Measurements from ENCODE around the gene RHCG.

DNA sequence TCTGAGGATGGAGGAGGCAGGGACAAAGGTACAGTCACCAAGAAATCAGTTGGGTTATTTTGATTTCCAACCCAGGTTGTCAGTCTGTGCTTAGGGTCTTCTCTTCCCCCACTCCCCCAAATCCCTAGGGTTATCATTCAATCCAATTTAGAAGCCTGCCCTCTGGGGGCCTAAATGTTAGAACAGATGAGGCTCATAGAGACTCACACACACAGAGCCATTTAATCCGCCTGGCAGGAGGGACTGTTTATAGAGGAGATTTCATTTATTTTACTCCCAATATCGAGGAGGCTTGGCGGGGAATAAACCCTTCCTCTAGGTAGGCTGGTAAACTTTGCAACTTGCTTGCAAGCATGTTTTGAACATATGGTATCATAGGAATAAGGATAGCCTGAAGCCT lies 52.8 kb downstream of the RHCG start:
- TF ChIP-seq, protein P1, sequence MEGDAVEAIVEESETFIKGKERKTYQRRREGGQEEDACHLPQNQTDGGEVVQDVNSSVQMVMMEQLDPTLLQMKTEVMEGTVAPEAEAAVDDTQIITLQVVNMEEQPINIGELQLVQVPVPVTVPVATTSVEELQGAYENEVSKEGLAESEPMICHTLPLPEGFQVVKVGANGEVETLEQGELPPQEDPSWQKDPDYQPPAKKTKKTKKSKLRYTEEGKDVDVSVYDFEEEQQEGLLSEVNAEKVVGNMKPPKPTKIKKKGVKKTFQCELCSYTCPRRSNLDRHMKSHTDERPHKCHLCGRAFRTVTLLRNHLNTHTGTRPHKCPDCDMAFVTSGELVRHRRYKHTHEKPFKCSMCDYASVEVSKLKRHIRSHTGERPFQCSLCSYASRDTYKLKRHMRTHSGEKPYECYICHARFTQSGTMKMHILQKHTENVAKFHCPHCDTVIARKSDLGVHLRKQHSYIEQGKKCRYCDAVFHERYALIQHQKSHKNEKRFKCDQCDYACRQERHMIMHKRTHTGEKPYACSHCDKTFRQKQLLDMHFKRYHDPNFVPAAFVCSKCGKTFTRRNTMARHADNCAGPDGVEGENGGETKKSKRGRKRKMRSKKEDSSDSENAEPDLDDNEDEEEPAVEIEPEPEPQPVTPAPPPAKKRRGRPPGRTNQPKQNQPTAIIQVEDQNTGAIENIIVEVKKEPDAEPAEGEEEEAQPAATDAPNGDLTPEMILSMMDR (IDR thresholded peaks at IDR 0.05) = no peak
- no peak for TF ChIP-seq POLR2AphosphoS5 (IDR thresholded peaks at IDR 0.05; ENCODE audit: low read depth, low read length)
- TF ChIP-seq, protein P2, sequence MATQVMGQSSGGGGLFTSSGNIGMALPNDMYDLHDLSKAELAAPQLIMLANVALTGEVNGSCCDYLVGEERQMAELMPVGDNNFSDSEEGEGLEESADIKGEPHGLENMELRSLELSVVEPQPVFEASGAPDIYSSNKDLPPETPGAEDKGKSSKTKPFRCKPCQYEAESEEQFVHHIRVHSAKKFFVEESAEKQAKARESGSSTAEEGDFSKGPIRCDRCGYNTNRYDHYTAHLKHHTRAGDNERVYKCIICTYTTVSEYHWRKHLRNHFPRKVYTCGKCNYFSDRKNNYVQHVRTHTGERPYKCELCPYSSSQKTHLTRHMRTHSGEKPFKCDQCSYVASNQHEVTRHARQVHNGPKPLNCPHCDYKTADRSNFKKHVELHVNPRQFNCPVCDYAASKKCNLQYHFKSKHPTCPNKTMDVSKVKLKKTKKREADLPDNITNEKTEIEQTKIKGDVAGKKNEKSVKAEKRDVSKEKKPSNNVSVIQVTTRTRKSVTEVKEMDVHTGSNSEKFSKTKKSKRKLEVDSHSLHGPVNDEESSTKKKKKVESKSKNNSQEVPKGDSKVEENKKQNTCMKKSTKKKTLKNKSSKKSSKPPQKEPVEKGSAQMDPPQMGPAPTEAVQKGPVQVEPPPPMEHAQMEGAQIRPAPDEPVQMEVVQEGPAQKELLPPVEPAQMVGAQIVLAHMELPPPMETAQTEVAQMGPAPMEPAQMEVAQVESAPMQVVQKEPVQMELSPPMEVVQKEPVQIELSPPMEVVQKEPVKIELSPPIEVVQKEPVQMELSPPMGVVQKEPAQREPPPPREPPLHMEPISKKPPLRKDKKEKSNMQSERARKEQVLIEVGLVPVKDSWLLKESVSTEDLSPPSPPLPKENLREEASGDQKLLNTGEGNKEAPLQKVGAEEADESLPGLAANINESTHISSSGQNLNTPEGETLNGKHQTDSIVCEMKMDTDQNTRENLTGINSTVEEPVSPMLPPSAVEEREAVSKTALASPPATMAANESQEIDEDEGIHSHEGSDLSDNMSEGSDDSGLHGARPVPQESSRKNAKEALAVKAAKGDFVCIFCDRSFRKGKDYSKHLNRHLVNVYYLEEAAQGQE (IDR thresholded peaks at IDR 0.05; ENCODE audit: insufficient read depth in 1 of 2, low read depth in 2 of 2, low read length in 1 of 2) = no peak
